Right kidney (tissue), 9 donors: ENCODE data around the gene ZFTA.
"Not testable (repeated sequence)": the region's sequence is repeated elsewhere in the genome, so short reads cannot be mapped to it uniquely, and the experiment has no call there.

Experiments
- DNase-seq: peaks from one replicate; pipeline ENCODE4 v3.0.0-alpha.2; 2016
- long read RNA-seq, 8 donors: transcript quantifications; one replicate each; lab custom pipeline, GENCODE V29; 2026

The ZFTA gene
- long read RNA-seq, donor 1, full-length matches to known transcripts: 6 of 14 reads
- long read RNA-seq, donor 1, partial matches to known transcripts: 8 of 14 reads
- long read RNA-seq, donor 1, other reads (novel, unspliced or antisense): 0 of 14 reads
- long read RNA-seq, donor 2, full-length matches to known transcripts: 3 of 8 reads
- long read RNA-seq, donor 2, partial matches to known transcripts: 5 of 8 reads
- long read RNA-seq, donor 2, other reads (novel, unspliced or antisense): 0 of 8 reads
- long read RNA-seq, donor 3, full-length matches to known transcripts: 1 of 1 reads
- long read RNA-seq, donor 3, partial matches to known transcripts: 0 of 1 reads
- long read RNA-seq, donor 3, other reads (novel, unspliced or antisense): 0 of 1 reads
- long read RNA-seq, donor 4, full-length matches to known transcripts: 3 of 3 reads
- long read RNA-seq, donor 4, partial matches to known transcripts: 0 of 3 reads
- long read RNA-seq, donor 4, other reads (novel, unspliced or antisense): 0 of 3 reads
- long read RNA-seq, donor 5, full-length matches to known transcripts: 3 of 10 reads
- long read RNA-seq, donor 5, partial matches to known transcripts: 7 of 10 reads
- long read RNA-seq, donor 5, other reads (novel, unspliced or antisense): 0 of 10 reads
- long read RNA-seq, donor 6, partial matches to known transcripts: 10 of 10 reads
- long read RNA-seq, donor 6, other reads (novel, unspliced or antisense): 0 of 10 reads
- long read RNA-seq, donor 7, full-length matches to known transcripts: 3 of 13 reads
- long read RNA-seq, donor 7, partial matches to known transcripts: 10 of 13 reads
- long read RNA-seq, donor 7, other reads (novel, unspliced or antisense): 0 of 13 reads
- long read RNA-seq, donor 8, full-length matches to known transcripts: 4 of 9 reads
- long read RNA-seq, donor 8, partial matches to known transcripts: 5 of 9 reads
- long read RNA-seq, donor 8, other reads (novel, unspliced or antisense): 0 of 9 reads

DNA sequence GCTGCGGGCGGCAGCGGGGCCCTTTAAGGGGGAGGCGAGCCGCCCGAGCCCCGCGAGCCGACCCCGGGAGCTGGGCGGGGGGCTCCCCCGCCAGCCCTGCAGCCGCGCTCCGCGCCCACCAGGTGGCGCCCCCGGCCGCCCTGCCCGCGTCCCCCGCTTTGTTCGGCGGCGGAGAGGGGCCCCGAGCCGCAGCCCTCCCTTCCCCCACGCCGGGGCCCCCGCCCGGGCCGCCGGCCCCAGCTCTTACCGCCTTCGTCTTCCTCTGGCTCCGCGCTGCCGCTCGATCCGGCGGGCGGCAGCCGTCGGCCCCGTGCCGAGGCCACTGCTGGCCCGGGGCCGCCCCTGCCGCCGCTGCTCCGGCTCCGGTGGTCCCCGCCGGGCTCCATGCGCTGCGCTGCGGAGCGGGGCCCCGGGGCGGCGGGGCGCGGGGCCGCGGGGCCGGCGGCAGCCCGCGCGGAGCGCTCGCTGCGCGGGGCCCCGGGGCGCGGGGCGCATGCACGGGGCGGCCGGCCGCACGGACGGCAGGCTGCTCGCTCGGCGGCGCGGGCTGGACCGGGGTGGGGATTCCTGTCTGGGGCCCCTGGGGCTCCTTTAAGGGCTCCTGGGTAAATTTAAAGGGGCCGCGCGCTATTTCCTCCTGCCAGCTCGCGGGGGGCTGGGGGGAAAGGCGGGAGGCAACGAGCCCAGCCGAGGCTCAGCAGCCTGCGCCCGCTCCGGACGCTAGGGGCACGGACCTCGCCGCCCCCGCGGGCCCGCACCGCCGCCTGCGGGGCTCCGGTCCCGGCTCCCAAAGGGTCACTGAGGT, at the start of gene ZFTA:
Gene ZFTA, minus strand, starts transcription at position 539 of the 805 bp plus-strand sequence. Its CDS starts 153 bp downstream, at position 386.
- DNase-seq: peak; percentile 84

DNA sequence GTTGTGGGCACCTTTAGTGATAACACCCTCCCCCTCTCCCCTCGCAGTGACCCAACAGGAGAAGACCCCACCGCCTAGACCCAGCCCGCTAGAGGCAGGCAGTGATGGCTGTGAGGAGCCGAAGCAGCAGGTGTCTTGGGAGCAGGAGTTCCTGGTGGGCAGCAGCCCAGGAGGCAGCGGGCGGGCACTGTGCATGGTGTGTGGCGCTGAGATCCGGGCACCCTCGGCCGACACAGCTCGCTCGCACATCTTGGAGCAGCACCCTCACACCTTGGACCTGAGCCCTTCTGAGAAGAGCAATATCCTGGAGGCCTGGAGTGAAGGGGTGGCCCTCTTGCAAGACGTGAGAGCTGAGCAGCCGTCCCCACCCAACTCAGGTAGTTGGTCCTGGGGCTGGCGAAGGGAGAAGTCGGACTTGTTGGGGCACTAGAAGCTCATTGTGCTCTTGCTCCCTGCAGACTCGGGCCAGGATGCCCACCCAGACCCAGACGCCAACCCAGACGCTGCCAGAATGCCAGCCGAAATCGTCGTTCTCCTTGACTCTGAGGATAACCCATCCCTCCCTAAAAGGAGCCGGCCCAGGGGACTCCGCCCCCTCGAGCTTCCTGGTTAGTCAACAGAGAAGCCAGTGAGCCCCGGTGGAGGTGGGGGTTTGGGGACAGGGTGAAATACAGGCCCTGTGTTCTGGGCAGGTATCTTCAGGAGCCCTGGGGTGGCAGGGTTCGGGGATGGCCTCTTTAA, 49.4 kb upstream of the ZFTA start:
- no peak for DNase-seq

GRCh38 chr11:63816732-63817131, 48.2 kb upstream of the ZFTA start:
- no peak for DNase-seq

DNA sequence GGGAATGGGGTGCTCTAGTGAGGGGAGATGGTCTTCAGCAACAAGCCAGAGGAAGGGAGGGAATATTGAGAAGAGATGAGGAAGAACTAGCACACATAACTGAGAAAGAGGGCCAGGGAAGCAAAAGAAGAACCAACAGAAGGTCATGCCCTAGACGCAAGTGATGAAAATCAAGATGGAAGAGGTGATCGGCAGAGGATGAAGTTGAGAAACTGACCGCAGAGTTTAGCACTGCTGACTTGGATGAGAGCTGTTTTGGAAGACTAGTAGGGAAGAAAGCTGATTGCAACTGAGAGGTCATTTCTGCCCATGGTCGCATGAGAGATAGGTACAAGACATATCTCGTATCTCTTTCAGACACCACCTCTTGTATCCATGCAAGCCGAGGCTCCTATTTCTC, 47.6 kb upstream of the ZFTA start:
- no peak for DNase-seq

- no peak for DNase-seq
These were observed 45.8 kb upstream of the ZFTA start for GRCh38 chr11:63814383-63814736.

DNA sequence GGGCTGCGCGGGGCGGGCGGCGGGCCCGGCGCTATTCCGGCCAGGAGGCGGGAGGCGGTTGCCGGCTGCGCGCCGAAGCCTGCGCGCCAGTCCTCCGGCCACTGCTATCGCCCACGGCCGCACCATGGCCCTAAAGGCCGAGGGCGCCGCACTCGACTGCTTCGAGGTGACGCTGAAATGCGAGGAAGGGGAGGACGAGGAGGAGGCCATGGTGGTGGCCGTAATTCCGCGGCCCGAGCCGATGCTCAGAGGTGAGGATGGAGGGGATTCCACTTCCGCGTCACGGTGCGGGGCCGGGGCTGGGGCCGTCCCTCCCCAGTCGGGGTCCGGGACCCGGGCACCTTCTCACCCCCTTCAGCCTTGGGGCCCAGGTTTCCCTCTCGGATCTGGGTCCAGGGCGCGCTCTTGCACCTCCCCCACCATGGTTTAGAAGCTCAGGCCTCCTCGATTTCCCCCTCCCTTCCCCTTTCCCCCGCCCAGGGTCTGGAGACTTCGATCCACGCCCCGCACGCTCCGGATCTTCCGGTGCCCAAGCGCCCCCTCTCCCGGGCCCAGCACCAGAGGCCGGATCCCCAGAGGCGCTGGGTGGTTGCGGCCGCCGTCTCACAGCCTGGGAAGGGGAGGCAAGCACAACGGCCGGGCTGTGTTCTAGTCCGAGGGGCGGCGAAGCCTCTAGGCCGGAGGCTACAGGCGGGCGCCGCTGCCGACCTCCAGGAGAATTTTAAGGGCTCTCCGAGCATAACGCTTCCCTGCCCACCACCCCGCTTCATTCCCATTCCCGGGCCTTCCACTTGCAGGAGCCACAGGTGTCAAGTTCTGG, 45.2 kb upstream of the ZFTA start:
- peak; percentile 82 for DNase-seq

- peak; percentile 84 for DNase-seq
These were observed 44.5 kb upstream of the ZFTA start, which contains the start of gene SPINDOC for GRCh38 chr11:63813035-63813562. Gene SPINDOC, plus strand, starts transcription at chr11:63813456. Its CDS starts 231 bp downstream, at chr11:63813687.

DNA sequence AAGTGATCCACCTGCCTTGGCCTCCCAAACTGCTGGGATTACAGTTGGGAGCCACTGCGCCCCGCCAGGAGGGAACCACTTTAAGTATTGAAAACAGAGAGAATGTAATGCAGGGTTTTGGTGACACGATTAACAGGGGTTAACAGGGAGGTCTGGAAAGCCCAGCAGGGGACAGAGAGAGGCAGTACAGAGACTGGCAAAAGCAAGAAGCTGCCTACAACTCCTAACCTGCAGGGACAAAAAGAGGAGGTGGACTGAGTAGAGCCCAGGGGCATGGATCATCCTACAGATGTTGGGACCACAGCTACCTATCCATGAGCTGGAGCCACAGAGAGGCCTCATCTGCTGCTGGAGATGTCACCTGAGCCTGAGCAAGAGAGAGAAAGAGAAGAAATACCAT, 42.9 kb upstream of the ZFTA start:
- no peak for DNase-seq

DNA sequence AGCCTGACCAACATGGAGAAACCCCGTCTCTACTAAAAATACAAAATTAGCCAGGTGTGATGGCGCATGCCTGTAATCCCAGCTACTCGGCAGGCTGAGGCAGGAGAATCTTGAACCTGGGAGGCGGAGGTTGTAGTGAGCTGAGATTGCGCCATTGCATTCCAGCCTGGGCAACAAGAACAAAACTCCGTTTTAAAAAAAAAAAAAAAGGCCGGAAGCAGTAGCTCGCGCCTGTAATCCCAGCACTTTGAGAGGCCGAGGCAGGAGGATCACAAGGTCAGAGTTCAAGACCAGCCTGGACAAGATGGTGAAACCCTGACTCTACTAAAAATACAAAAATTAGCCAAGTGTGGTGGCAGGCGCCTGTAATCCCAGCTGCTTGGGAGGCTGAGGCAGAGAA, 41.8 kb upstream of the ZFTA start:
- not testable (repeated sequence) for DNase-seq

GRCh38 chr11:63805844-63806415, 37.4 kb upstream of the ZFTA start:
- DNase-seq: no peak

- no peak for DNase-seq
These were observed 35.7 kb upstream of the ZFTA start for GRCh38 chr11:63804259-63804658.

DNA sequence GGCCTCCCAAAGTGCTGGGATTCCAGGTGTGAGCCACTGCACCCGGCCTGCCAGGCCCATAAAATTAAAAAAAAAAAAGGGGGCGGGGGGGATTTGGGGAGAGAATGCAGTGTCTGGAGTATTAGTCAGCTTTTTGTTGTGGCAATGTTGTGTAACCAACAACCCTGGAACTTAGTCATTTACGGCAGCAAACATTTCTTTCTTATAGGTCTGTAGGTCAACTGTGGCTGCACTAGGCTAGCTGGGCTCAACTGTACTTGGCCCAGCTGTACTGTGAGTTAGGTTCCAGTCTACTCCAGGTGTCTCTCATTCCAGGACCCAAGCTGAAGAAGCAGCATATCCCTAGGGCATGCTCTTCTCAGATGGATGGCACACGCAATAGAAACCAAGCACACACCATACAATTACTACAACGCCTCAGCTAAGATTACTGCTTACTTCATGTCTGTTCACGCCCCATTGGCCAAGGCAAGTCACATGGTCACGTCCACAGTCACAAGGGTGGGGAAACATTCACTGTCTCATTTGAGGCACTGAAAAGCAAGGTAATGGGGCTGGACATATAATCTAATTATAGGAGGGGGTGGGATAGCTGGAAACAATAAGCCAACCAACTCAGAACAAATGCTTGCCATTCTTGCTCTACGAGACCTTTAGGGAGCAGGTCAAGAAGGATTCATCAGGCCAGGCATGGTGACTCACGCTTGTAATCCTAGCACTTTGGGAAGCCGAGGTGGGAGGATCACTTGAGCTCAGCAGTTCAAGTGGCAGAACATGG, 34.3 kb upstream of the ZFTA start:
- DNase-seq: no peak

- no peak for DNase-seq
These were observed 32.3 kb upstream of the ZFTA start for GRCh38 chr11:63800921-63801320.

DNA sequence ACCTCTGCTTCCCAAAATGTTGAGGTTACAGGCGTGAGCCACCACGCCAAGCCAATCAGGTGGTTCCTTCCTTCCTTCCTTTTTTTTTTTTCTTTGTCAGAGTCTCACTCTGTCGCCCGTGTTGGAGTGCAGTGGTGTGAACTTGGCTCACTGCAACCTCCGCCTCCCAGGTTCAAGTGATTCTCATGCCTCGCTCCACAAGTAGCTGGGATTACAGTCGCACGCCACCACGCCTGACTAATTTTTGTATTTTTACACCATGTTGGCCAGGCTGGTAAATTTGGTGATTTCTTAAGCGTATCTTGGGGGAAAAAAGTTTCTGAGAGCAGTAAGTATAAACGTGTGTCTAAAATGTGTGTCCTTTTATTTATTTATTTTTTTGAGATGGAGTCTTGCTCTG, 26.5 kb upstream of the ZFTA start:
- no peak for DNase-seq

GRCh38 chr11:63793161-63793560, 24.6 kb upstream of the ZFTA start:
- DNase-seq: no peak

DNA sequence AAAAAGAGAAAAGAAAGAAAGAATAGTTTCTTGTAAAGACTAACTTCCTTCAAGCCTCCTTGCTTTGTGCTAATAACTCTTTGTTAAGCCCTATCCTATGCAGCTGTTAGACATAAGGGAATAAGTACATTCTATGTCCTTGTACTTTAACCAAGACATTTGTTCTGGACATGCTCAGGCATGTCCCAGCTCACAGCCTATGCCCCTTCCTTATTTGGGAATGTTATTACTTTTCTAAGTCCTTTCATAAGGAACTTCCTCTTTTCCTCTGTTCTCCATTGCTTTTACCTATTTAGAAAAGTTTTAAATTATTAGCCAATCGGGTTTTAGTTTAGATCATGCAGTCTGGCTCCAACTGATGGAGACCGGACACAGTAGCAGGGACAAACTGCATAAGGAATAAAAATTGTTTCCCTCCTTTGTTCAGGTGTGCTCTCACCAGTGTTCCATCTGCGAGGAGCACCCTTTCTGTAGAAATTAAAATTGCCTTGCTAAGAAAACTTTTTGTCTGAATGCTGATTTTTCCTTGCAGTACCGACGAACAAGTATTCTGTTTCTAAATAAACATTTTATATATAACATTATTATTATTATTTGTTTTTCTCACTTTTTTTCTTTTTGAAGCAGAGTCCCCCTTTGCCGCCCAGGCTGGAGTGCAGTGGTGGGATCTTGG, 23.1 kb upstream of the ZFTA start:
- no peak for DNase-seq

DNA sequence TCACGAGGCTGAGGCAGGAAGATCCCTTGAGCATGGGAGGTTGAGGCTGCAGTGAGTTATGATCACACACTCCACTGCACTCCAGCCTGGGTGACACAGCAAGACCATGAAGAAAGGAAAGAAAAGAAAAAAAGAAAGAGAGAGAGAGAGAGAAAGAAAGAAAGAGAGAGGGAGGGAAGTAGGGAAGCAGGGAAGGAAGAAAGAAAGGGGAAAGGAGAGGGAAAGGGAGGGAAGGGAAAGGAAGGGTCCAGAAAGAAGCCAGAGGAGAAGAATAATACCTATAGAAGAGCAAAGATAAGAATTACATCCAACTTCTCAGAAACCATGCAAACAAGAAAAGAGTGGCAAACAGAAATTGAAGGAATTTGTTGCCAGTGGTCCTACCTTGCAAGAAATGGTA, 17.2 kb upstream of the ZFTA start:
- DNase-seq: no peak

DNA sequence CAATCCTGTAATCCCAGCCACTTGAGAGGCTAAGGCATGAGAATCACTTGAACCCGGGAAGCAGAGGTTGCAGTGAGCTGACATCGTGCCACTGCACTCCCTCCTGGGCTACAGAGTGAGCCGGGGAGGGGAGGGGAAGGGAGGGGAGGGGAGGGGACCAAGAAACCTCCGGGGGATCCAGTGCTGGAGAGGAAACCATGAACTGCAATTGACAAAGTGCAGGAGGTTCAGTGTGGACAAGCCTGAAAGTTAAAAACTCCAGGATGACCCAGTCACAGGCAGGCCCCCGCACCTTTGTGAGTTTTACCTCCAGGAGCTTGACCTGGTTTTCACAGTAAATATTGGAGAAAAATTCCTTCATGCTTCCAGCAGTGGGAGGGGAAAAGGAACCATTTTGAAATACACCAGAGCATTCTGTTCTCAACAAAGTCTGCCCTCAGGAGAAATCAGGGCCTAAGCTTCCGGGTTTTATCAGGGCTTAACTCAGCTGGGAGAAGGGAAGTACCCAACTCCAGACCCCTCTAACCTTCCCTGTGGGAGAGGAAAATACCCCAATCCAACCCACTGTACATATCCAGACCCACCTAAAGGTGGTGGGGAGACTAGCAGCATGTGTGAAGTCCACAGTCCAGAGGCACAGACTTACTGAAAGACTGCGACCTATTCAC, 15.5 kb upstream of the ZFTA start:
- DNase-seq: no peak
